HG03354 (cell line): ENCODE data around the gene CHRM1.
"Not testable (repeated sequence)": the region's sequence is repeated elsewhere in the genome, so short reads cannot be mapped to it uniquely, and the experiment has no call there.

Experiments used
- ATAC-seq: cut with Tn5 transposase; IDR thresholded peaks from one replicate; pipeline ENCODE4 v1.9.1; 2021; ENCODE audit warnings: mild to moderate bottlenecking; ENCODE audit not compliant: unreplicated experiment, poor library complexity, severe bottlenecking

CHRM1 gene

GRCh38 chr11:62921201-62921572, at the start of gene CHRM1:
Gene CHRM1, minus strand, starts transcription at chr11:62921363. Its CDS starts 10,263 bp downstream, at chr11:62911100.
- ATAC-seq = no peak

DNA sequence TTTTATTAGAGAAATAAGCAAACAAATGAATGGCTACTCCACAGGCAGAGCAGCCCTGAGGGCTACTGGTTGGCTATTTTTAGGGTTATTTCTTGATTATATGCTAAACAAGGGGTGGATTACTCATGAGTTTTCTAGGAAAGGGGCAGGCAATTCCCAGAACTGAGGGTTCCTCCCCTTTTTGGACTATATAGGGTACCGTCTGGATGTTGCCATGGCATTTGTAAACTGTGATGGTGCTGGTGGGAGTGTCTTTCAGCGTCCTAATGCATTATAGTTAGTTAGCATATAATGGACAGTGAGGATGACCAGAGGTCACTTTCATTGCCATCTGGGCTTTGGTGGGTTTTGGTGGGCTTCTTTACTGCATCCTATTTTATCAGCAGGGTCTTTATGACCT, 44.4 kb upstream of the CHRM1 start:
- ATAC-seq = no peak

DNA sequence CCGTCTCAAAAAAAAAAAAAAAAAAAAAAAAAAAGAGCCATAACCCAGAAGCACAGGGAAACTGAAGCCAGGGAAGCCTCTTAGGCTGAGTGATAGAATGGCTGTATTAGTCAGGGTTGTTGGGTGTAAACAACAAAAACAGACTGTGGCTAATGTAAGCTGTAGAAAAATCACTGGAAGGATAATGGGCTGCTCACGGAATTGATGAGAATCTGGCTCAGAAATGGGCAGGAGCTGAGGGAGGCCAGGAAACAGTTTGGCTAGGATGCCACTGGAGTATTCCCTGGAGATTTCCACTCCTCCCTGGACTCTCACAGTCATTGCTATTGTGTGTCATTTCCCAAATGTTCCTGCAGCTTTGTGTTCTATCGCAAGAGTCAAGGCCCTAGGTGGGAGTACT, 41.2 kb upstream of the CHRM1 start:
- no peak for ATAC-seq

DNA sequence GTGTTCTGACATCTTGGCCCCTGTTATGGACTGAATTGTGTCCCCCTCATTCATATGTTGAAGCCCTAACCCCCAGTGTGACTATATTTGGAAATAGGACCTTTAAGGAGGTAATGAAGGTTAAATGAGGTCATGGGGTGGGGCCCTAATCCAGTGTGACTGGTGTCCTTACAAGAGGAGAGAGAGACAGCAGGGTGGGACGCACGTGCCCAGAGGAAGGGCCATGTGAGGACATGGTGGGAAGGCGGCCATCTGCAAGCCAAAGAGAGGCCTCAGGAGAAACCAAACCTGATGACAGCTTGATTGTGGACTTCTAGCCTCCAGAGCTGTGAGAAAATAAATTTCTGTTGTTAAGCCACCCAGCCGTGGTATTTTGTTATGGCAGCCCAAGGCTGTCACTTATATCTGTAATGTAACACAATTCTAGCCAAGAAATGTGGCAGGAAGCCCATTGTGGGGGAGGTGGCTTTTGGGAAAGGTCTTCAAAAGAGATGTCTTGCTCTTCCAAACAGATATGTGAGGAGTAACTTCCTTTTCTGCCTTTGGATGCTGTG, 39.9 kb upstream of the CHRM1 start:
- ATAC-seq = no peak

- no peak for ATAC-seq
Observed at GRCh38 chr11:62959422-62959980, 38.3 kb upstream of the CHRM1 start.

DNA sequence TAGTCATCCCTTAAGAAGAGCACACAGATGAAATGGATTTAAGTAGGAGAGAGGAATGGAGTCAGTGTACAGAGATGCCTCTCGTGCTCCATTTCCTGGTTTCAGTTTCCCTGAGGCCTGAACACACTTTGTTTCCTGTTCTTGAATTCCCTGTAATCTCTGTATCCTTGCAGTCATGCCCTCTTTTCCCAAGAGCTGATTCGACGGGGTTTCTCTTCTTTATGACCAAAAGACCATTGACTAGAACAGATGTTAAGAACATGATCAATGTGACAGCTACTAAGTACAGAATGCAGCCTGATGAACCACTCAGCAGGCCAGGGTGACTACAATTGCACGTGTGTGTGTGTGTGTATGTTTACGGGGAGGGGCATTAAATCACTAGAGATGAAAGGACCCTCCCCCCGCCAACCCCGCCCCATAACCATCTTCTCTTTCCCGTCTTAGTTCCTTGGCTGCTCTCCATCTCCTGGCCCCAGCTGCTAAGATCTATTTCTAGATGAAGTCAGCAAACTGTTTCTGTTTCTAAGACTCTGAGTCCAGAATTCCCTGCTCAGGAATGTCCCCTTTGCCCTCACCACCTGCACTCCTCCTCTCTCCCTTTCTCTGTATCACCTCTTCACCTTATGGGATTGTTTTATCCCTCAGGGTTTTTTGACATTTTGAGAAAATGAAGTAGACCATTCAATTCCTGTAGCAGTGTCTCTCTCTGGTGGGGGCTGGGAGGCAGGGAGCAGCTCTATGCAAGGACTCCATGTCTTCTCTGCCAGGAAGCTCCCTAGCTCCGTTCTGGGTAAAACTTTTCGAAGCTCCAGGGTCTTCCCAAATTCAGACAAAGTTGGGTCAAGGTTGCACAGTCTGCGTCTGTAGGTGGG, 37.6 kb upstream of the CHRM1 start:
- no peak for ATAC-seq

- ATAC-seq = no peak
Observed at GRCh38 chr11:62957147-62957546, 36.0 kb upstream of the CHRM1 start.

DNA sequence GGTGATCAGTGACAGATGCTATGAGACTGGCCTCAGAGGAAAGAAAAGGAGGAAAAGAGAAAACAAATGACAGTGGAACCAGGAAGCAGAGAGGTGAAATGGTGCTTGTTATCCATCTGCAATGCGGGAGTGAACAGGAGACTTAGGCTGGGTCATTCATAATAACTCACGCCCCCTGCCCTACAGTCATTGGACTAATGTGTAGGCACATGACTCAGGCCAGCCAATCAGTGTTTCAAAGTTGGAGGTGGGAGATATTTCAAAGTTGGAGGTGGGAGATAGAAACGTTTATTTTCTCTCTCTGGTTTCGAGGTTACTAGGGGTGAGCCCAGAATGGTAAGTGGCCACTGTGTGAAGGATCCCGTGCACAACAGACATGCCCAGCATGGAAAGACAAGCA, 33.3 kb upstream of the CHRM1 start:
- no peak for ATAC-seq

DNA sequence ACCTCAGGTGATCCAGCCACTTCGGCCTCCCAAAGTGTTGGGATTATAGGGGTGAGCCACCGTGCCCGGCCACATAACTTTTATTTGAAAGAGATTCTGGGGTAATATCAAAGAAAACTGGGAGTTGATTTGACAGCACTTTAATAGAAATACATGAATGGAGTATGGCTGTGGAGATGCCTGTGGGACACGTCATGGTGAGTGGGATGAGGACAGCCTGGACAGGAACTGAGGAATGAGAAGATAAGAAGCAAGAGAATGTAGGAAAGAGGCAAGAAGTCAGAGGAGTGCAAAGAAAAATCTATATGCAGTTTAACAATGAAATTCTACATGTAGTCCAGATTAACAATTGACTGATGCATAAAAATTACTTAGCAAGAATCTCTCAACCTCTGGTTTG, 32.6 kb upstream of the CHRM1 start:
- ATAC-seq = no peak

- no peak for ATAC-seq
Observed at GRCh38 chr11:62948765-62949320, 27.7 kb upstream of the CHRM1 start.

GRCh38 chr11:62945538-62945937, 24.4 kb upstream of the CHRM1 start:
- ATAC-seq = not testable (repeated sequence)

DNA sequence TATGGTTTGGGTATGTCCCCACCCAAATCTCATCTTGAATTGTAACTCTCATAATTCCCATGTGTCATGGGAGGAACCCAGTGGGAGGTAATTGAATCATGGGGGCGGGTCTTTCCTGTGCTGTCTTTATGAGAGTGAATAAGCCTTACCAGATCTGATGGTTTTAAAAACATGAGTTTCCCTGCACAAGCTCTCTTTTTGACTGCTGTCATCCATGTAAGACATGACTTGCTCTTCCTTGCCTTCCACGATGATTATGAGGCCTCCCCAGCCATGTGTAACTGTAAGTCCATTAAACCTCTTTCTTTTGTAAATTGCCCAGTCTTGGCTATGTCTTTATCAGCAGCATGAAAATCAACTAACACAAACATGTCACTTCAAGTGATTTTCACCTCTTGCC, 16.4 kb upstream of the CHRM1 start:
- ATAC-seq = not testable (repeated sequence)

GRCh38 chr11:62934496-62934785, 13.3 kb upstream of the CHRM1 start:
- ATAC-seq = no peak

- no peak for ATAC-seq
Observed at GRCh38 chr11:62933750-62934495, 12.8 kb upstream of the CHRM1 start.

- ATAC-seq = no peak
Observed at GRCh38 chr11:62933285-62933684, 12.1 kb upstream of the CHRM1 start.

GRCh38 chr11:62931499-62932278, 10.5 kb upstream of the CHRM1 start:
- ATAC-seq = no peak

GRCh38 chr11:62930666-62931065, 9.5 kb upstream of the CHRM1 start:
- no peak for ATAC-seq

GRCh38 chr11:62930157-62930556, 9.0 kb upstream of the CHRM1 start:
- no peak for ATAC-seq

- no peak for ATAC-seq
Observed at GRCh38 chr11:62928011-62928410, 6.8 kb upstream of the CHRM1 start.
